GM21723 (cell line): ENCODE results near the gene TBX1.

Source experiments
- ATAC-seq: cut with Tn5 transposase; IDR thresholded peaks from one replicate; pipeline ENCODE4 v1.9.1; 2021; ENCODE audit warnings: mild to moderate bottlenecking, moderate library complexity; ENCODE audit not compliant: unreplicated experiment

Gene TBX1

GRCh38 chr22:19737846-19738663 is 22.5 kb upstream of the TBX1 start:
- no peak for ATAC-seq

DNA sequence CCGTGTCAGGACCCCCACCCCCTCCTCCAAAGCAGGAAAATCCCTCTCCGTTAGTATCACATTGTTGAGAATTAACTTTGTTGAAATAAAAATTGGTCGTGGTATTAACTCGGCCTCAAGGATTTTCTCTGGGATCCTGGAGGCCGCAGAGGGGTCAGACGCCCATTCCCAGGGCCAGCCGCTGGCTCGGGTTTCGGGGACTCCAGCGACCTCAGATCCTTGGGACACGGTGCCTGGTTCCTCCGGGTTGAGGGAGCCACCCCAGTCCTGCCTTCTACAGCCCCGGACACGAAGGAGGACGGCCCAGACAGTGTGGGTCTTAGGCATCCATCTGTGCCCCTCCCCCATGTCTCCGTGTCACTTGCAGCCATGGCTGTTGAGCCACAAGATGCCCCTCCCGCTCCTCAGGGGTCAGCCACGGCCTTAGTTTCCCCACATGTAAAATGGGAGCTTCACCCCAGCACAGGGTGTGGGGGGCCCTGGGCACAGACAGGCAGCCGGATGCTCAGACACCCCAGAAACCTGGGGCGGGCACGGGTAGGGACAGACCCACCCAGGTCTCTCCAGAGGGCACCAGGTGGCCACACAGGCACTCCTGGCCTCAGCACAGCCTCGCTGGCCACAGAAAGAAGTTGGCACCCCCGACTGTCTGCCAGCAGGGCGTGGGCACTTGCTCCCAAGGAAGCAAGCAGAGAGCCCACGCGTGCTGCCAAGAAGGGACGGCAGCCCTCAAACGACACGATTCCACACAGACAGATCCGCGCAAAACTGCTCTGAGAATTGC is 21.7 kb upstream of the TBX1 start:
- ATAC-seq = no peak

DNA sequence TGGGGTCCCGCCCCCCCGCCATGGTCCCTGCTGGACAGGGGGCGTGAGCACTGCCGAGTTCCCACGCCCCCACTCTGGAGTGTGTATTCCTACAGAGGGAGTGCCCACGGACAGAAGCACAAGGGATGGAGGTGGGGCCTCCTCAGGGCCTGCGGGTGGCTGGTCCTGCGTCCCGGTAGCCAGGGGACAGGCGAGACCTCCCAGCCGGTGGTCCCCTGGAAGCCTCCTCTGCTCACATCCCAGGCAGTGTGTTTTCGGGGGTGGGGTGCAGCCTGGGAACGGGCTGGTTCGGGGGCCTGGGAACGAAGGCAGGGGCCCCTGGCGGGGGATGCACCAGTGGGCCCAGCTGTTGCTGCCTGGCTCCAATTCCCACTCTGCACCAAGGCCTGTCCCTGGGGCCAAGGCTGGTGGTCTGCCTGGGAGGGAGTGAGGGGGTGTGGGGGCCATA is 21.1 kb upstream of the TBX1 start:
- no peak for ATAC-seq

DNA sequence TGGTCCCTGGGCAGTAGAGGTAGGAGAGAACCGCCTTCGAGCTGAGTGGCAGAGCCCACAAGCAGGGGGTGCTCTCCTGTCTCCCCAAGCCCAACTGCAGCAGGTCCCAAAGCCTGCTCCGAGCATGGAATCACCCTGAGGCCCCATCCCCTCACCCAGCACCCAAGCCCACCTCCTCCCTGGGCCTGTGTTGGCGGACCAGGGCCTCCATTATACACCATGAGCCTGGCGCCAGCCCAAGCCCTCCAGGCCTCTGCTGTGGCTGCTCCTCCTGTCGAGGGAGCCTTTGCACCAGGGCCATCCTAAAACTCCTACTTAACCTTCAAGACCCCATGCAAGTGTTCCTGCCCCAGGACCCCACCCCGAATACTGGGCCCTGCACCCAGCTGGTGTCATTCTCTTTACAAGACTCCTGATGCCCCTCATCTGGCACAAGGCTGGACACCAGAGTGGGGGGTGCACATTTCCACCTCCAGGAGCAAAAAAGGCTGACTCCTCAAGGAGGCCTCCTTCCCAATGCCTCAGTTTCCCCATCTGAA is 20.6 kb upstream of the TBX1 start:
- no peak for ATAC-seq

DNA sequence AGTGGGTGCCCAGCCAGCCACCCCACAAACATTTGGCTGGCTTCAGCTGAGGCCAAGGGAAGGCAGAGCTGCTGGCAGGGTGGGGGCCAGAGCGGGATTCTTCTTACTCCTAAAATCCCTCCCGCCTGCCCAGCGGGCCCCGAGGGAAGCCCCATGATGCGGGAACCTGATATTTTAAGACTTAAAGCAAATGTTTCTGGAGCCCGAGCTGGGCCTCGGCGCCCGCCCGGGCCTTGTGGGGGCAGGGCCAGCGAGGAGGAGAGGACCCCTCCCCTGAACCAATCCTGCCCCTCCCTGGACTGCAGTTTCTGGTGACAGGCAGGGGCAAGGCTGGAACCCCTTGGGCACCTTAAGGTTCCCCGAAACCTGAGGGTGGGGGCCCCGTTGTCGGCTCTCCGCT is 20.0 kb upstream of the TBX1 start:
- no peak for ATAC-seq

DNA sequence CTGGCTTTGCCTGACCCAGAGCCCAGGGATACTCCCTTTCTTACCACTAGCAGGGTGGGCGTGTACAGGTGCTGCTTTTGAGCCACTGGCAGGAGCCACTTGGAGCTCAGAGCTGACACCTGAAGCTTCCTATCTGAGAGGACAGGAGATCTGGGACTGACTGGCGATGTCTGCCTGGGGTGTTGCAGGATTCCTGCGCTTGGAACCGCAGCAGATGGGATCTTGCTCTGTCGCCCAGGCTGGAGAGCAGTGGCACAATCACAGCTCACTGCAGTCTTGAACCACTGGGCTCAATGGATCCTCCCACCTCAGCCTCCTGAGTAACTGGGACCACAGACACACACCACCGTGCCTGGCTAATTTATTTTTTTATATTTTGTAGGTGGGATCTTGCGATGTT is 19.5 kb upstream of the TBX1 start:
- ATAC-seq = no peak

- no peak for ATAC-seq
These were observed 18.2 kb upstream of the TBX1 start for GRCh38 chr22:19742160-19743066.

DNA sequence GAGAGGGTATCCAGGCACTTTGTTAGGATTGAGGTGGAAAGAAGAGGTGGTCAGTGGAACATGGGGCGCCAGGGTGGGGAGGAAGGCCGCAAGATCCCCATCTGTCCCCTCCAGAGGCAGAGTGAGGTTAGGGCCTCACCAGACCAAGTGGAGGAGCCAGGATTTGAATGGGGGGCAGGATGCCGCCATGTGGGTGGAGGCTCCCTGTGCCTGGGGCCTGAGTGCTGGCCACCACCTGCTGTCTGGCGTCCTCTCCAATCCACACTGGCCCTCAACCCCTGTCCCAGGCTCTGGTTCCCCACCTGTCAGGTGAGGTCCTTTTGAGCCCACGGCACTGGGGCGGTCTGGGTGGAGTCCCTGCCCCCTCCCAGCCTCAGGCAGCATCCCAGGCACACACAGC is 17.5 kb upstream of the TBX1 start:
- ATAC-seq = no peak

DNA sequence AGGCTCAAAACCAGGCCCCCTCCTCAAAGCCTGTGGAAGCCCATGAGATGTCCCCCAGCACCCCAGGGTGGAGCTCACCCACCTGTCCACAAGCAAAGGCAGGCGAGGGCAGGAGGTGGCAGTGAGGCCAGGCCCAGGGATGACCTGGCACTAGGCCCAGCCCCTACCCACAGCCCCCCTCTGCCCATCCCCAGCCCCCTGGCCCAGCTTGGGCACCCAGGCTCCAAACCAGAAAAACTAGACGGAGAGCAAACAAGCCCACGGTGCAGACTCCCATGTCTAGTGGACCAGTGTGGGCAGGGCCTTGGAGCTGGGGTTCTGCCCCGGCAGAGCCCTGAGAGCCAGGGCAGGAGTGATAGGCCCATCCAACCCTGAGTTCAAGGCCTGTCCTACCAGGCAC is 16.9 kb upstream of the TBX1 start:
- no peak for ATAC-seq

DNA sequence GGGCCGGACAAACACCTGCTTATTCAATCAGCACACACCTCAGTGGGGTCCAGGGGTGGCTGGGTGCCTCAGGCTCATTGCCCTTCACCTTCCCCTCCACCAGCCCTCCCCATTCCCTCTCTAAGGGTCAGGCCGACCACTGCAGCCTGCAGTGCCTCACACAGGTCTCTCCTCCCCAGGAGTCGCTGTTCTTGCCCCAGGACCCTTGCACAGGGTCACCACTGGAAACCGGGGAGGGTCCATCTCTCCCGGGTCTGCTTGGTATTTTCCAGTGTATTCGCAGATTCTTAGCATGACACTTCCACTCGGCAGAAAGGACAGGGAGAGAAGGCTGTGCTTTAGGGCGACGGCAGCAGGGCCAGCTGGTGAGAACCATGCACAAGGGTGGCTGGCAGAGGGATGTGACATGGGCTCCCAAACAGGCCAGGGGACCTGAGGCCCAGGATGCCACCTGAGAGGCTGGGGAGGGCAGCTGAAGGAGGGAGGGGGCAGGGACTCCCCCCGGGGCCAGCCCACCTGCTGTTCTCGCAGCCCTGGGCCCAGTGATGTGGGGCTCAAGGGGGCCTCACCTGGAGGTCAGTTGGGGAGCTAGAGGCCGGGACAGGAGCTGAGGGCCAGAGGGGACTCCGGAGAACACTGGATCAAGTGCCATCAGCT is 16.1 kb upstream of the TBX1 start:
- no peak for ATAC-seq

DNA sequence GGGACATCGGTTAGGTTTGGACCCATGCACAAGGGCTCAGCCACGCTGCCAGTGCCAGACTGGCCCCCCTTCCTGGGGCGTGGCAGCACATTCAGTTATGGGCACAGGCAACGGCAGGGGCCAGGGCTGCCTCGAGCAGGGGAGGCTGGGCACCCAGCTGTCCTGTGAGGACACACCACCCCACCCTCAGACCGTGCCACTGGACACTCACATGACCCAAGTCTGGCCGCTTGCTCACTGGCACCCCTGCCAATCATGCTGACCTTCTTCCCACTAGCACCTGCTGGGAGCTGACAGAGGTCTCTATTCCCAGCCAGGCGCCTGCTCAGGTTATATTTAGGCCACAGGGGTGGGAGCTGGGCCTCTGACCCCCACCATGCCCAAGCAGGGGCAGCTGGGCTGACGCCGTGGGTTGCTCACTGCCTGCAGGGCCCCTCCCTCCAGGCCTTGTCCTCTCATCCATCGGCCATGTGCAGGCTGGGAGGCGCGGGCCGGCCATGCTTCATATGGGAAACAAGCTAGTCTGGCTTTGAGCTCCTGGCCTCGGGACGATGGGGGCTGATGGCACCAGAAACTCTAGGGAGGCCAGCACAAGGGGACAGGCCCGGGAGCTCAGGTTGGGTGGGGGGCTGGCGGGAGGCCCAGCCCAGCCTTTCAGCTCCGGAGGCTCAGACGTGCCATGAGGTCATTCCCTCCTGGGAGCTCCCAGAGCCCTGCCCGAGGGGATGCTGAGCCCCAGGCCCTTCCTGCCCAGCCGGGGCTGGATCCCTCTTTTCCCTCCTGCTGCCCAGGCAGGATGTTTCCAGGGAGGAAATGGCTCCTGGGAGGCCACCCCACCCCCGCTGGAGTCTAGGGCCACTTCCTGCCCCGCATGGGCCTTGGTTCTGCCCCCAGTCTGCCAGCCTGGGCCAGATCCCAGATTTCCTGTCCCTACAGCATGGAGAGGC is 15.2 kb upstream of the TBX1 start:
- no peak for ATAC-seq

DNA sequence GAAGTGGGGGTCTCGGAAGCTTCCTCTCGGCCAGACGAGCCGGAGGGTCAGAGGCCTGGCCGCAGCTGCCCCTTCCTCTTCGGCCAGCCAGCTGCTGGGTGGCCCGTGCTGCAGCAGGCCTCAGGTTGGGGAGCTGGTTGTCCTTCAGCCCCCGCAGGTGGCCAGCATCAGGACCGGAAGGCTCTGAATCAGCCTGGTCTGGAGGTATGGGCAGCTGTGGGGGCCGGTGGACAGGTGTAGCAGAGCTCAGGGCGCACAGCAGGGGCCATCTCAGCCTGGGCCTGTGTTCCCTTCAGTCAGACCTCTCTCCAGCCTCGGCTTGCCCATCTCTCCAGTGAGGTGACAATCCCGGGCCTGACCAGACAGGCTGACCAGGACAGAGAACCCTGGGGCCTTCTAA is 13.9 kb upstream of the TBX1 start:
- ATAC-seq = no peak

- ATAC-seq = no peak
These were observed 13.0 kb upstream of the TBX1 start for GRCh38 chr22:19747551-19747950.

- no peak for ATAC-seq
These were observed 12.4 kb upstream of the TBX1 start for GRCh38 chr22:19748139-19748538.

DNA sequence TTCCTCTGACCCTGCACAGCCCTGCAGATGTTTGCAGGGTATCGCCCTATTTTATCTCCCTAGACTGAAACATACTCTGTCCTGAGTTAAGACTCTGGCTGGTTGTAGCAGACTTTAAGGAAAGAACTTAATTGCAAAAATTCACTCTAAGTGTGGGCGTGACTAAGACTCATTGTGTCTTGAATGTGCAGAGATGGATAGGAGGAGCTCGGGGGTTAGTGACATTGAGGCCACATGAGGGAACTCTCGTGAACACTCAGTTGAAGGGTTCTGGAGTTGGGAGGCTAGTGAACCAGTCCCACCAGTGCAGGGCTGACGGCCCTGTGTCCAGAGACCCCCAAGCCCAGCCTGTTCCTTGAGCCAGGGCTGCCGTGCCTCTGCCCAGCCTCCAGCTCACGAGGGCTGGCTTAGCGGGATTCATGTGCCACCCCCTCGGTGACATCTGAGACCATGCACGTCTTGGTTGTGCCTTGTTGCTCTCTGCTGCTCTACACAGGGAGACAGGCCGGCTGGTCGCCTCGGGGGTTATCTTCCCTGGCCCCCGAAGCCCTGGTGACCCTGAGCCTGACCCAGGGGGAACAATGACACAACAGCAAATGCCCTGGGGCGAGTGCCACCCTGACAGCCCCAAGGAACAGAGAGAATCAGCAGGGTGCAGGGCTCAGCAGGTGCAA is 11.4 kb upstream of the TBX1 start:
- ATAC-seq = no peak

DNA sequence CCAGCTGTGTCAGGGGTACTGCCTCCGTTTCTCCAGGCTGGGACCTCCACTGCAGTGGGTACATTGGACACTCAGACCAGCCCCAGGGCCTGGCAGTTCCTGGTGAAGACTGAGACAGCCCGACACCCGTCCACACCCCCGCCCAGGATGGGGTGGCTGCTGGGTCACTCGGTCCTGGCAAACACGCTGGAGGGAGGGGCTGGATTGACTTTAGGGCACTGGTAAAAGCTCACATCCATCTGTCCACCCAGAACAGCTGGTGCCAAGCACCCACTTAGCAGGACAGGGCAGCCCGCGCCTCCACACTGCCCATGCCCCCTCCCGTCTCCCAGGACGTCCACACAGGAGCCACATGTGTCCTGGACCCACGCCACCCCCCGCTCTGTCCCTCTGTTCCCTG is 10.7 kb upstream of the TBX1 start:
- ATAC-seq = no peak

- ATAC-seq = no peak
These were observed 9.8 kb upstream of the TBX1 start for GRCh38 chr22:19750507-19751490.
